CD14-positive monocyte (primary cell): ENCODE data around the gene DMC1. TPM values are rescaled to one million over a fixed set of nuclear protein-coding genes. Genes with fewer than 3 reads are reported as not detected.

Experiments
- DNase-seq, 3 donors: peaks; one replicate each; pipeline ENCODE4 v3.0.0-alpha.2; 2011 to 2022
- H2AFZ ChIP-seq: 2 replicates; pipeline ENCODE4 v1.6.0; 2012; ENCODE audit warnings: mild to moderate bottlenecking, low read depth, low read length, inconsistent platforms; ENCODE audit not compliant: insufficient read depth, poor library complexity, severe bottlenecking
- H3K27ac ChIP-seq, 2 donors: 1 replicate in 1 of 2; 2 replicates in 1 of 2; pipeline ENCODE4 v1.5.1; 2012 to 2013; ENCODE audit warnings: low read length in 2 of 2, control low read depth in 1 of 2, inconsistent platforms in 1 of 2, low read depth in 1 of 2, mild to moderate bottlenecking in 1 of 2
- H3K27me3 ChIP-seq, 2 donors: one replicate each; pipeline versions ENCODE4 v1.6.0 to v1.6.1; 2011 to 2013; ENCODE audit warnings: low read length in 2 of 2; ENCODE audit not compliant: control insufficient read depth in 2 of 2, insufficient read depth in 2 of 2
- H3K36me3 ChIP-seq, 2 donors: replicated peaks in 1 of 2; 1 replicate in 1 of 2; 2 replicates in 1 of 2; pipeline versions ENCODE4 v1.5.1 to v1.6.1; 2012 to 2013; ENCODE audit warnings: low read length in 2 of 2, control low read depth in 1 of 2, inconsistent platforms in 1 of 2, mild to moderate bottlenecking in 1 of 2; ENCODE audit not compliant: insufficient read depth in 2 of 2, control insufficient read depth in 1 of 2
- H3K4me1 ChIP-seq, 2 donors: 1 replicate in 1 of 2; 2 replicates in 1 of 2; pipeline versions ENCODE4 v1.5.1 to v1.6.1; 2012 to 2013; ENCODE audit warnings: low read length in 2 of 2, control low read depth in 1 of 2, inconsistent platforms in 1 of 2, mild to moderate bottlenecking in 1 of 2, moderate library complexity in 1 of 2; ENCODE audit not compliant: insufficient read depth in 2 of 2, control insufficient read depth in 1 of 2
- H3K4me2 ChIP-seq: replicated peaks from 2 replicates; pipeline ENCODE3; 2012; ENCODE audit warnings: low read length, moderate library complexity, mild to moderate bottlenecking; ENCODE audit not compliant: poor library complexity, severe bottlenecking; ENCODE audit errors: extremely low read depth
- H3K4me3 ChIP-seq, 3 experiments: fragments of 200-600 bp in 1 of 3; sonication (generic) in 1 of 3; replicated peaks in 1 of 3; 1 replicate in 2 of 3; 2 replicates in 1 of 3; pipeline ENCODE4 v1.5.1; 2011 to 2013; ENCODE audit warnings: low read length in 3 of 3, mild to moderate bottlenecking in 3 of 3, control low read depth in 2 of 3, low read depth in 2 of 3, inconsistent platforms in 1 of 3, moderate library complexity in 1 of 3
- H3K79me2 ChIP-seq: 2 replicates; pipeline ENCODE4 v1.6.0; 2012; ENCODE audit warnings: mild to moderate bottlenecking, control low read depth, inconsistent platforms, low read length, moderate library complexity; ENCODE audit not compliant: insufficient read depth
- H3K9ac ChIP-seq: 2 replicates; pipeline ENCODE4 v1.6.0; 2017; ENCODE audit warnings: low read length, mild to moderate bottlenecking; ENCODE audit not compliant: insufficient read depth, poor library complexity, severe bottlenecking
- H3K9me3 ChIP-seq, 2 donors: replicated peaks in 1 of 2; 1 replicate in 1 of 2; 2 replicates in 1 of 2; pipeline versions ENCODE4 v1.5.1 to v1.6.1; 2012 to 2013; ENCODE audit warnings: low read length in 2 of 2, control low read depth in 1 of 2; ENCODE audit not compliant: control insufficient read depth in 1 of 2, insufficient read depth in 1 of 2
- H4K20me1 ChIP-seq: 2 replicates; pipeline ENCODE4 v1.6.0; 2012; ENCODE audit warnings: mild to moderate bottlenecking, low read length, control low read depth, moderate library complexity; ENCODE audit not compliant: insufficient read depth
- H3K27ac Mint-ChIP-seq, 7 donors: one replicate each; pipeline ENCODE4 v1.8.0; 2020; ENCODE audit warnings: mild to moderate bottlenecking in 7 of 7, mixed read lengths in 7 of 7, moderate library complexity in 6 of 7, inconsistent platforms in 2 of 7
- H3K27me3 Mint-ChIP-seq, 3 donors: one replicate each; pipeline ENCODE4 v1.8.0; 2021 to 2022; ENCODE audit warnings: low read depth in 3 of 3, mild to moderate bottlenecking in 3 of 3, mixed read lengths in 3 of 3, moderate library complexity in 3 of 3, inconsistent platforms in 1 of 3
- H3K36me3 Mint-ChIP-seq, 2 donors: one replicate each; pipeline ENCODE4 v1.8.0; 2020; ENCODE audit warnings: mixed read lengths in 2 of 2, inconsistent platforms in 1 of 2, mild to moderate bottlenecking in 1 of 2
- H3K4me1 Mint-ChIP-seq: one replicate; pipeline ENCODE4 v1.8.0; 2020; ENCODE audit warnings: mild to moderate bottlenecking, mixed read lengths
- H3K4me3 Mint-ChIP-seq, 2 donors: one replicate each; pipeline ENCODE4 v1.8.0; 2020; ENCODE audit warnings: mild to moderate bottlenecking in 2 of 2, mixed read lengths in 2 of 2, moderate library complexity in 1 of 2
- H3K9me3 Mint-ChIP-seq, 7 donors: one replicate each; pipeline ENCODE4 v1.8.0; 2020 to 2022; ENCODE audit warnings: mixed read lengths in 7 of 7, mild to moderate bottlenecking in 6 of 7, moderate library complexity in 6 of 7, inconsistent platforms in 2 of 7
- WGBS: methylation state at CpG from one replicate; pipeline ENCODE4 v1.1.5; 2013; ENCODE audit warnings: missing lambda C conversion rate; ENCODE audit not compliant: insufficient coverage; 5-methylcytosine and 5-hydroxymethylcytosine counted together
- intact Hi-C, 2 donors: fragments of 100-400 bp; cut with micrococcal nuclease; formaldehyde crosslinking; loops; one replicate each; pipeline versions ENCODE4 v1.15.0 to v1.15.1; 2023
- polyA plus RNA-seq, 3 donors: library from polyadenylated mRNA; depleted of rRNA in 1 of 3; unstranded in 2 of 3; stranded (reverse) in 1 of 3; fragments of 300-500 nt in 2 of 3; fragments of >200 nt in 1 of 3; fragmentation: Illumina TruSeq in 2 of 3; gene quantifications; 1 replicate in 2 of 3; 2 replicates in 1 of 3; pipeline ENCODE4 v1.2.3, GENCODE V29; 2012 to 2021
- TF ChIP-seq, protein P1 (sequence below): fragments of 200-600 bp; IDR thresholded peaks from one replicate; pipeline ENCODE4 v1.8.0; 2022; ENCODE audit warnings: antibody characterized with exemption, mild to moderate bottlenecking

Gene DMC1
- polyA plus RNA-seq, 3 donors, result not detected

DNA sequence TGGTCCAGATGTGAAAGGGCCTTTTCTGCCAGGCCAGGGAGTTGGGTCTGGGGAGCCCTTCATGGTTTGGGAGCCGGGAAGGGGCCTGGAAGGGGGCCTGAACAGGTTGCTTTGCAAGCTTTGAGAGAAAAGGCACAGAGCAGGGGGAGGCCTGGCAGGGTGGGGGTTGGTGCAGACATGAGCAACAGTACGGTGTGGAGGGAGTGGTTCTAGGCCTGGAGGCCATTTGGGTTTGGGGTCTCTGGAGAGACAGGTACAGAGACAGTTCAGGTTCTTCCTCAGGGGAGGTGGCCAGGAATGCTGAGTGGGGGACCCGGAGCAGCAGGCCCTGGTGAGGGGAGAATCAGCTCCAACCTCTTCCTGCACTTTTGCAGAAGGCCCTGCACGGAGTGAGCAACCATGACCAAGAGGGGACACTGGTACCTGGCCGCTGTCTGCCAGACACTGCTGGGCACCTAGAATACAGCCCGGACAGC is 100.6 kb downstream of the DMC1 start:
- H3K36me3 Mint-ChIP-seq, result peaks cover 0 to 6% of the 10 kb centered on the region in 2 donors
- TF ChIP-seq, protein P1, sequence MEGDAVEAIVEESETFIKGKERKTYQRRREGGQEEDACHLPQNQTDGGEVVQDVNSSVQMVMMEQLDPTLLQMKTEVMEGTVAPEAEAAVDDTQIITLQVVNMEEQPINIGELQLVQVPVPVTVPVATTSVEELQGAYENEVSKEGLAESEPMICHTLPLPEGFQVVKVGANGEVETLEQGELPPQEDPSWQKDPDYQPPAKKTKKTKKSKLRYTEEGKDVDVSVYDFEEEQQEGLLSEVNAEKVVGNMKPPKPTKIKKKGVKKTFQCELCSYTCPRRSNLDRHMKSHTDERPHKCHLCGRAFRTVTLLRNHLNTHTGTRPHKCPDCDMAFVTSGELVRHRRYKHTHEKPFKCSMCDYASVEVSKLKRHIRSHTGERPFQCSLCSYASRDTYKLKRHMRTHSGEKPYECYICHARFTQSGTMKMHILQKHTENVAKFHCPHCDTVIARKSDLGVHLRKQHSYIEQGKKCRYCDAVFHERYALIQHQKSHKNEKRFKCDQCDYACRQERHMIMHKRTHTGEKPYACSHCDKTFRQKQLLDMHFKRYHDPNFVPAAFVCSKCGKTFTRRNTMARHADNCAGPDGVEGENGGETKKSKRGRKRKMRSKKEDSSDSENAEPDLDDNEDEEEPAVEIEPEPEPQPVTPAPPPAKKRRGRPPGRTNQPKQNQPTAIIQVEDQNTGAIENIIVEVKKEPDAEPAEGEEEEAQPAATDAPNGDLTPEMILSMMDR, result no peak
- H3K9ac ChIP-seq, result no peak overlapping the region
- no peaks in the 10 kb centered on the region for H3K36me3 ChIP-seq
- H3K27ac ChIP-seq, result no peak overlapping the region
- H3K4me1 Mint-ChIP-seq, result peaks cover 9% of the 10 kb centered on the region
- peaks cover 7 to 12% of the 10 kb centered on the region in 2 donors for H3K4me1 ChIP-seq
- H3K9me3 Mint-ChIP-seq, result peaks cover 0 to 15% (median 5%) of the 10 kb centered on the region in 7 donors
- H2AFZ ChIP-seq, result no peak overlapping the region
- H4K20me1 ChIP-seq, result no peaks in the 10 kb centered on the region
- H3K27me3 Mint-ChIP-seq, result peaks cover 49 to 65% (median 60%) of the 10 kb centered on the region in 3 donors
- peaks cover 0 to 6% of the 10 kb centered on the region in 2 donors for H3K9me3 ChIP-seq
- peak in 1 of 3 donors; percentile 1 for DNase-seq
- H3K79me2 ChIP-seq, result no peaks in the 10 kb centered on the region
- H3K27ac Mint-ChIP-seq, result no peak overlapping the region
- no peak overlapping the region for H3K4me3 ChIP-seq
- WGBS, result 97% methylated on average over 5 of the region's 6 CpGs
- no peak overlapping the region for H3K4me2 ChIP-seq
- intact Hi-C loops, result no loop called here
- peak overlapping the region in 1 of 2 donors; percentile 46 for H3K4me3 Mint-ChIP-seq
- peaks cover 14 to 46% of the 10 kb centered on the region in 2 donors for H3K27me3 ChIP-seq

Other genes starting within 250 kb of the DMC1 start
- not detected for gene KCNJ4, start 115.0 kb downstream of the DMC1 start, polyA plus RNA-seq
- not detected for gene KDELR3, start 102.1 kb downstream of the DMC1 start, polyA plus RNA-seq
- gene DDX17, start 63.9 kb downstream of the DMC1 start, polyA plus RNA-seq, result 100 to 1,000 TPM in 1 of 3 donors, 10 to 100 TPM in 2; 31.4 to 434 (median 36.3) TPM
- not detected for gene FAM227A, start 86.2 kb upstream of the DMC1 start, polyA plus RNA-seq
- gene CBY1, start 86.5 kb upstream of the DMC1 start, polyA plus RNA-seq, result 1 to 10 TPM; 1.1 to 4.1 (median 1.7) TPM
- gene TOMM22, start 111.8 kb upstream of the DMC1 start, polyA plus RNA-seq, result 10 to 100 TPM; 31.9 to 71.4 (median 58.0) TPM
- gene JOSD1, start 130.8 kb upstream of the DMC1 start, polyA plus RNA-seq, result 10 to 100 TPM in 1 of 3 donors, 1 to 10 TPM in 2; 7.1 to 83.5 (median 7.2) TPM
- 10 to 100 TPM in 2 of 3 donors, 1 to 10 TPM in 1; 6.7 to 41.4 (median 12.7) TPM for gene GTPBP1, start 135.8 kb upstream of the DMC1 start, polyA plus RNA-seq
- gene SUN2, start 185.8 kb upstream of the DMC1 start, polyA plus RNA-seq, result 100 to 1,000 TPM in 1 of 3 donors, 10 to 100 TPM in 2; 95.8 to 159 (median 97.8) TPM
- gene DNAL4, start 224.0 kb upstream of the DMC1 start, polyA plus RNA-seq, result 1 to 10 TPM; 8.9 to 9.3 (median 9.0) TPM